CD14-positive monocyte (primary cell): ENCODE measurements around the gene GPR143. TPM values are rescaled to one million over a fixed set of nuclear protein-coding genes. Genes with fewer than 3 reads are reported as not detected.

Experiments used
- DNase-seq, 3 donors: peaks; one replicate each; pipeline ENCODE4 v3.0.0-alpha.2; 2011 to 2022
- H2AFZ ChIP-seq: 2 replicates; pipeline ENCODE4 v1.6.0; 2012; ENCODE audit warnings: mild to moderate bottlenecking, low read depth, low read length, inconsistent platforms; ENCODE audit not compliant: insufficient read depth, poor library complexity, severe bottlenecking
- H3K27ac ChIP-seq, 2 donors: 1 replicate in 1 of 2; 2 replicates in 1 of 2; pipeline ENCODE4 v1.5.1; 2012 to 2013; ENCODE audit warnings: low read length in 2 of 2, control low read depth in 1 of 2, inconsistent platforms in 1 of 2, low read depth in 1 of 2, mild to moderate bottlenecking in 1 of 2
- H3K27me3 ChIP-seq, 2 donors: one replicate each; pipeline versions ENCODE4 v1.6.0 to v1.6.1; 2011 to 2013; ENCODE audit warnings: low read length in 2 of 2; ENCODE audit not compliant: control insufficient read depth in 2 of 2, insufficient read depth in 2 of 2
- H3K36me3 ChIP-seq, 2 donors: replicated peaks in 1 of 2; 1 replicate in 1 of 2; 2 replicates in 1 of 2; pipeline versions ENCODE4 v1.5.1 to v1.6.1; 2012 to 2013; ENCODE audit warnings: low read length in 2 of 2, control low read depth in 1 of 2, inconsistent platforms in 1 of 2, mild to moderate bottlenecking in 1 of 2; ENCODE audit not compliant: insufficient read depth in 2 of 2, control insufficient read depth in 1 of 2
- H3K4me1 ChIP-seq, 2 donors: 1 replicate in 1 of 2; 2 replicates in 1 of 2; pipeline versions ENCODE4 v1.5.1 to v1.6.1; 2012 to 2013; ENCODE audit warnings: low read length in 2 of 2, control low read depth in 1 of 2, inconsistent platforms in 1 of 2, mild to moderate bottlenecking in 1 of 2, moderate library complexity in 1 of 2; ENCODE audit not compliant: insufficient read depth in 2 of 2, control insufficient read depth in 1 of 2
- H3K4me2 ChIP-seq: replicated peaks from 2 replicates; pipeline ENCODE3; 2012; ENCODE audit warnings: low read length, moderate library complexity, mild to moderate bottlenecking; ENCODE audit not compliant: poor library complexity, severe bottlenecking; ENCODE audit errors: extremely low read depth
- H3K4me3 ChIP-seq, 3 experiments: fragments of 200-600 bp in 1 of 3; sonication (generic) in 1 of 3; replicated peaks in 1 of 3; 1 replicate in 2 of 3; 2 replicates in 1 of 3; pipeline ENCODE4 v1.5.1; 2011 to 2013; ENCODE audit warnings: low read length in 3 of 3, mild to moderate bottlenecking in 3 of 3, control low read depth in 2 of 3, low read depth in 2 of 3, inconsistent platforms in 1 of 3, moderate library complexity in 1 of 3
- H3K79me2 ChIP-seq: 2 replicates; pipeline ENCODE4 v1.6.0; 2012; ENCODE audit warnings: mild to moderate bottlenecking, control low read depth, inconsistent platforms, low read length, moderate library complexity; ENCODE audit not compliant: insufficient read depth
- H3K9ac ChIP-seq: 2 replicates; pipeline ENCODE4 v1.6.0; 2017; ENCODE audit warnings: low read length, mild to moderate bottlenecking; ENCODE audit not compliant: insufficient read depth, poor library complexity, severe bottlenecking
- H3K9me3 ChIP-seq, 2 donors: replicated peaks in 1 of 2; 1 replicate in 1 of 2; 2 replicates in 1 of 2; pipeline versions ENCODE4 v1.5.1 to v1.6.1; 2012 to 2013; ENCODE audit warnings: low read length in 2 of 2, control low read depth in 1 of 2; ENCODE audit not compliant: control insufficient read depth in 1 of 2, insufficient read depth in 1 of 2
- H4K20me1 ChIP-seq: 2 replicates; pipeline ENCODE4 v1.6.0; 2012; ENCODE audit warnings: mild to moderate bottlenecking, low read length, control low read depth, moderate library complexity; ENCODE audit not compliant: insufficient read depth
- H3K27ac Mint-ChIP-seq, 7 donors: one replicate each; pipeline ENCODE4 v1.8.0; 2020; ENCODE audit warnings: mild to moderate bottlenecking in 7 of 7, mixed read lengths in 7 of 7, moderate library complexity in 6 of 7, inconsistent platforms in 2 of 7
- H3K27me3 Mint-ChIP-seq, 3 donors: one replicate each; pipeline ENCODE4 v1.8.0; 2021 to 2022; ENCODE audit warnings: low read depth in 3 of 3, mild to moderate bottlenecking in 3 of 3, mixed read lengths in 3 of 3, moderate library complexity in 3 of 3, inconsistent platforms in 1 of 3
- H3K36me3 Mint-ChIP-seq, 2 donors: one replicate each; pipeline ENCODE4 v1.8.0; 2020; ENCODE audit warnings: mixed read lengths in 2 of 2, inconsistent platforms in 1 of 2, mild to moderate bottlenecking in 1 of 2
- H3K4me1 Mint-ChIP-seq: one replicate; pipeline ENCODE4 v1.8.0; 2020; ENCODE audit warnings: mild to moderate bottlenecking, mixed read lengths
- H3K4me3 Mint-ChIP-seq, 2 donors: one replicate each; pipeline ENCODE4 v1.8.0; 2020; ENCODE audit warnings: mild to moderate bottlenecking in 2 of 2, mixed read lengths in 2 of 2, moderate library complexity in 1 of 2
- H3K9me3 Mint-ChIP-seq, 7 donors: one replicate each; pipeline ENCODE4 v1.8.0; 2020 to 2022; ENCODE audit warnings: mixed read lengths in 7 of 7, mild to moderate bottlenecking in 6 of 7, moderate library complexity in 6 of 7, inconsistent platforms in 2 of 7
- WGBS: methylation state at CpG from one replicate; pipeline ENCODE4 v1.1.5; 2013; ENCODE audit warnings: missing lambda C conversion rate; ENCODE audit not compliant: insufficient coverage; 5-methylcytosine and 5-hydroxymethylcytosine counted together
- intact Hi-C, 2 donors: fragments of 100-400 bp; cut with micrococcal nuclease; formaldehyde crosslinking; loops; one replicate each; pipeline versions ENCODE4 v1.15.0 to v1.15.1; 2023
- polyA plus RNA-seq, 3 donors: library from polyadenylated mRNA; depleted of rRNA in 1 of 3; unstranded in 2 of 3; stranded (reverse) in 1 of 3; fragments of 300-500 nt in 2 of 3; fragments of >200 nt in 1 of 3; fragmentation: Illumina TruSeq in 2 of 3; gene quantifications; 1 replicate in 2 of 3; 2 replicates in 1 of 3; pipeline ENCODE4 v1.2.3, GENCODE V29; 2012 to 2021
- TF ChIP-seq, protein P1 (sequence below): fragments of 200-600 bp; IDR thresholded peaks from one replicate; pipeline ENCODE4 v1.8.0; 2022; ENCODE audit warnings: antibody characterized with exemption, mild to moderate bottlenecking

Gene GPR143
- polyA plus RNA-seq, 3 donors: not detected

DNA sequence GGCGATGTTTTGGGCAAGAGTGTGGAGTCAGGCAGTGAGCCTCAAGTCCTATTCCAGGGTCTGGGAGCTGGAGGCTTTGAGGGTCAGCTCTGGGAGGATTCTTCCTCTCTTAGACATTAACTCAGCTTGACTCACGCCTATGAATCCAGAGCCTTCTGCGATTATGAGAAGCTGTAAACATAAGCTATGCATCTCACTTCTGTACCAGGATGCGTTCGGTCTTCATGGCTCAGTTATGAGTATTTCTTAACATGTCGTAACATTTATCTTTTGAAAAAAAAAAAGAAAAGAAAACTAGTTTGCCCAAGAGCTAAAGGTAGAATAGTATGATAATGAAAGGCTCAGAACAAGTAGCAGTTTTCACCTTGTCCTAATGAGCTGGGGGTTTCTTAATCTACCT is 25.2 kb upstream of the GPR143 start:
- Histone ChIP-seq H3K27ac (no peak overlapping the region), H3K9me3 (no peaks in the 10 kb centered on the region), H3K4me2 (no peak overlapping the region), H3K4me3 (no peak overlapping the region), H3K4me1 (no peaks in the 10 kb centered on the region), H3K79me2 (no peaks in the 10 kb centered on the region), H3K9ac (no peak overlapping the region), H4K20me1 (no peaks in the 10 kb centered on the region), H3K36me3 (no peaks in the 10 kb centered on the region), H2AFZ (no peak overlapping the region), H3K27me3 (peaks cover 26 to 39% of the 10 kb centered on the region in 2 donors)
- Mint-ChIP-seq H3K9me3 (peaks cover 6 to 15% (median 10%) of the 10 kb centered on the region in 7 donors), H3K27ac (no peak overlapping the region), H3K4me3 (no peak overlapping the region), H3K36me3 (no peaks in the 10 kb centered on the region), H3K27me3 (peaks cover 36 to 66% (median 51%) of the 10 kb centered on the region in 3 donors), H3K4me1 (no peaks in the 10 kb centered on the region)
- no peak for DNase-seq
- no CpG with 5 or more reads among the region's 6 CpGs for WGBS
- TF ChIP-seq, protein P1, sequence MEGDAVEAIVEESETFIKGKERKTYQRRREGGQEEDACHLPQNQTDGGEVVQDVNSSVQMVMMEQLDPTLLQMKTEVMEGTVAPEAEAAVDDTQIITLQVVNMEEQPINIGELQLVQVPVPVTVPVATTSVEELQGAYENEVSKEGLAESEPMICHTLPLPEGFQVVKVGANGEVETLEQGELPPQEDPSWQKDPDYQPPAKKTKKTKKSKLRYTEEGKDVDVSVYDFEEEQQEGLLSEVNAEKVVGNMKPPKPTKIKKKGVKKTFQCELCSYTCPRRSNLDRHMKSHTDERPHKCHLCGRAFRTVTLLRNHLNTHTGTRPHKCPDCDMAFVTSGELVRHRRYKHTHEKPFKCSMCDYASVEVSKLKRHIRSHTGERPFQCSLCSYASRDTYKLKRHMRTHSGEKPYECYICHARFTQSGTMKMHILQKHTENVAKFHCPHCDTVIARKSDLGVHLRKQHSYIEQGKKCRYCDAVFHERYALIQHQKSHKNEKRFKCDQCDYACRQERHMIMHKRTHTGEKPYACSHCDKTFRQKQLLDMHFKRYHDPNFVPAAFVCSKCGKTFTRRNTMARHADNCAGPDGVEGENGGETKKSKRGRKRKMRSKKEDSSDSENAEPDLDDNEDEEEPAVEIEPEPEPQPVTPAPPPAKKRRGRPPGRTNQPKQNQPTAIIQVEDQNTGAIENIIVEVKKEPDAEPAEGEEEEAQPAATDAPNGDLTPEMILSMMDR: no peak
- intact Hi-C loops: no loop called here

- no peak overlapping the region for H2AFZ ChIP-seq
- no peak overlapping the region for H3K27ac ChIP-seq
- WGBS: 100% methylated on average over 1 of the region's 5 CpGs
- DNase-seq: no peak
- peaks cover 38 to 64% (median 59%) of the 10 kb centered on the region in 3 donors for H3K27me3 Mint-ChIP-seq
- no peaks in the 10 kb centered on the region for H4K20me1 ChIP-seq
- H3K36me3 ChIP-seq: no peaks in the 10 kb centered on the region
- H3K27me3 ChIP-seq: peaks cover 33 to 49% of the 10 kb centered on the region in 2 donors
- TF ChIP-seq, protein P1: no peak
- H3K9me3 ChIP-seq: peaks cover 0 to 10% of the 10 kb centered on the region in 2 donors
- no peak overlapping the region for H3K27ac Mint-ChIP-seq
- H3K79me2 ChIP-seq: no peaks in the 10 kb centered on the region
- no peaks in the 10 kb centered on the region for H3K36me3 Mint-ChIP-seq
- no peak overlapping the region for H3K9ac ChIP-seq
- H3K4me3 ChIP-seq: no peak overlapping the region
- H3K4me1 Mint-ChIP-seq: no peaks in the 10 kb centered on the region
- H3K9me3 Mint-ChIP-seq: peaks cover 0 to 12% (median 4%) of the 10 kb centered on the region in 7 donors
- H3K4me1 ChIP-seq: no peaks in the 10 kb centered on the region
- peak overlapping the region in 1 of 2 donors; percentile 59 for H3K4me3 Mint-ChIP-seq
- no peak overlapping the region for H3K4me2 ChIP-seq
- intact Hi-C loops: no loop called here
Measured at GRCh38 chrX:9789555-9789954, 23.9 kb upstream of the GPR143 start.
